GM19240 (cell line): Measurements from ENCODE around the gene RNF40.

ENCODE experiments used
- DNase-seq: peaks from one replicate; pipeline ENCODE4 v3.0.0; 2011; ENCODE audit warnings: low spot score; ENCODE audit not compliant: insufficient read length

Gene RNF40

GRCh38 chr16:30740364-30741251 is 21.5 kb upstream of the RNF40 start:
- DNase-seq: no peak

GRCh38 chr16:30741461-30741914 is 20.6 kb upstream of the RNF40 start:
- DNase-seq: no peak

- no peak for DNase-seq
Observed at GRCh38 chr16:30743716-30744115, 18.4 kb upstream of the RNF40 start.

GRCh38 chr16:30744183-30744582 is 17.9 kb upstream of the RNF40 start:
- no peak for DNase-seq

DNA sequence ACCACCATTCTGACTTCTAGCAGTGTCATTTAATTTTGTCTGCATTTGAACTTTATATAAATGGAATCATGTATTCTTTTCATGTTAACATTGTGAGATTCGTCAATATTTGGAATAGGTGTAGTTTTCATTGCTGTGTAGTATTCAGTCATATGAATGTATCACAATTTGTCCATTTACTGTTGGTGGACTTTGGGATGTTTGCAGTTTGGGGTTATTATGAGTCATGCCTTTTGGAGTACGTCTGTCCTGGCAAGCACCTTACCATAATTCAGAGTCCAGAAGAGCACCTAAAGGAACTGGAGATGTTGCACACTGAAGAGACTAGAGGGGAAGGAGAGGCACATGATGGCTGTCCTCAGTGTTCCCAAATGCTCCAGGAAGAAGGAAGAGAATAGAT is 17.0 kb upstream of the RNF40 start:
- no peak for DNase-seq

GRCh38 chr16:30746638-30747175 is 15.4 kb upstream of the RNF40 start:
- no peak for DNase-seq

- no peak for DNase-seq
Observed at GRCh38 chr16:30747331-30747730, 14.8 kb upstream of the RNF40 start.

- DNase-seq: peak; percentile 99
Observed at GRCh38 chr16:30747799-30748633, 14.1 kb upstream of the RNF40 start, which contains the start of gene PHKG2. PHKG2 (plus strand) TSS chr16:30748425; CDS start chr16:30748821, 396 bp downstream.

GRCh38 chr16:30748634-30749445 is 13.3 kb upstream of the RNF40 start:
- peak; percentile 37 for DNase-seq

GRCh38 chr16:30750201-30750600 is 11.9 kb upstream of the RNF40 start:
- DNase-seq: no peak

DNA sequence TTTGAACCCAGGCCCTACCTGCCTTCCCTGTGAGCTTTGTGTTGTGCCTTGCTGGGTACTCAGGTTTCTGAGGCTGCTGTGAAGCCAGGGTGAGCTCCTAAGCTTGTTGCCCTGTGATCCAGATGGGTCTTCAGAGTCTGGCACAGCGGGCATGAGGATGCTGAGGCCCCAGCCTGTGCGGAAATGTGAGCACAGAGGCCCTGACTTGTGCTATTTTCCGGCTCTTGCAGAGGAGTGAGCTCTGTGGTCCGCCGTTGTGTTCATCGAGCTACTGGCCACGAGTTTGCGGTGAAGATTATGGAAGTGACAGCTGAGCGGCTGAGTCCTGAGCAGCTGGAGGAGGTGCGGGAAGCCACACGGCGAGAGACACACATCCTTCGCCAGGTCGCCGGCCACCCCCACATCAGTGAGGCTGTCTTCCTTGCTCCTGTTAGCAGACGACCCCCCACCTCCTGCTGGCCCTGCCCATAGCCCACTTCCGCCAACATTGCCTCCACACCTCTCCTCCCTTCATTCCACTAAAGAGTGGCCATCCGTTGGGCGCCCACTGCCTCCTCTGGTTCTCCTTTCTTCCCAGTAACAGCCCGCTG is 11.2 kb upstream of the RNF40 start:
- no peak for DNase-seq

DNA sequence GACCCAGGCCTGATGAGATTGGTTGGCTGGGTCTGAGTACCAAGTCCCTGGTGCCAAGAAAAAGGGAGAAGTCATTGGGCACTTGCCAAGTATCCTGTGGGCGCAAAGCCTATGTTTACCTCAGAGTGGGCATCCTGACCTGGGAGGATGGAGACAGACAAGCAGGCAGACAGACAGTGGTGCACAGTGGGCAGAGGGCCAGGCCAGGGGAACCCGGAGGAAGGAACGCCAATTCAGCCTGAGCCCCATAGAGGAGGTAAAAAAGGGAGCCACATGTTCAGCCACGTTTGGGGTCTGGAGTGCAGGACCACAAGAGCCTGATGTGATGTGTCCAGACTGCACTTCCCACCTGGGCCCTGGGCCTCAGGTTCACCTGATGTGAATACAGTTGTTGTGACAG is 8.5 kb upstream of the RNF40 start:
- no peak for DNase-seq

- DNase-seq: no peak
Observed at GRCh38 chr16:30755955-30756780, 6.0 kb upstream of the RNF40 start.

DNA sequence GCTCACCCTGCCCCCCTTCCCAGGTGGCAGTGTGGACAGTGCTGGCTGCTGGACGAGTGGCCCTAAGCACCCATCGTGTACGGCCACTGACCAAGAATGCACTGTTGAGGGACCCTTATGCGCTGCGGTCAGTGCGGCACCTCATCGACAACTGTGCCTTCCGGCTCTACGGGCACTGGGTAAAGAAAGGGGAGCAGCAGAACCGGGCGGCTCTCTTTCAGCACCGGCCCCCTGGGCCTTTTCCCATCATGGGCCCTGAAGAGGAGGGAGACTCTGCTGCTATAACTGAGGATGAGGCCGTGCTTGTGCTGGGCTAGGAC is 5.4 kb upstream of the RNF40 start:
- DNase-seq: no peak

- no peak for DNase-seq
Observed at GRCh38 chr16:30757316-30757715, 4.8 kb upstream of the RNF40 start.

DNA sequence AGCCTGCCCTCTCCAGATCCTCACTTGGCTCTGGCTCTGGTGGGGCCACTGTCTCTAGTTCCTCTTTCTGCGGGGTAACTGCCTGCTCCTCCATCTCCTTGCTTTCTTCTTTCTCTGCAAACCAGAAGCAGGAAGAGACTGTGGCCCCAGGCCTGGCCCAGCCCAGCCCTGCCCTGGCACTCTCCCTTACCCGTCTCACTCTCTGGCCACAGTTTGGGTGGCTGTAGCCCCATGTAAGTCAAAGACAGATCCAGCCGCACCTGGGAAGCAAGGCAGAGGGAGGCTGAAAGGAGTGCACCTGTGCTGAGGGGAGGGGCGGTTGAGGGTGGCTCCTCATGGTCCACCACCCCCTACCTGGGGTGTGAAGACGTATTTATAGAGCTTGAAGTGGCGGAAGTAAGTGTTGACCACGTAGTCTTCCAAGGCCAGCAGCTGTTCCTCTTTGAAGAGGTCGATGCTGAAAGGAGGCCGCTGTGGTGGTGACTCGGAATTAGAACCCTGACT is 3.1 kb upstream of the RNF40 start:
- no peak for DNase-seq

GRCh38 chr16:30760001-30760559 is 2.0 kb upstream of the RNF40 start:
- no peak for DNase-seq

- DNase-seq: no peak
Observed at GRCh38 chr16:30760577-30761426, 1.3 kb upstream of the RNF40 start.
